Panc1 (cell line): ENCODE results near the gene MDM2. TPM values are rescaled to one million over a fixed set of nuclear protein-coding genes. Genes with fewer than 3 reads are reported as not detected.
"Not testable (repeated sequence)": the region's sequence is repeated elsewhere in the genome, so short reads cannot be mapped to it uniquely, and the experiment has no call there.

Experiments
- ATAC-seq: fragments of 200-7000 bp; cut with Tn5 transposase; 2 replicates; pipeline ENCODE4 v1.9.1; 2020; ENCODE audit warnings: mild to moderate bottlenecking, moderate library complexity
- BruUV-seq: library from RNA; stranded (reverse); fragments of 400-500 nt; replicated peaks from 2 replicates; lab custom pipeline; 2021; lab: Mats Ljungman, UMichigan
- CTCF ChIA-PET: fragments of 300-600 bp; sonication (Branson Sonifier 250); formaldehyde crosslinking; loops from one replicate; lab custom pipeline; 2022; ENCODE audit warnings: antibody characterized with exemption; lab: Charles Lee
- POLR2A ChIA-PET: fragments of 300-600 bp; sonication (Branson Sonifier 250); formaldehyde crosslinking; loops from one replicate; lab custom pipeline; 2022; ENCODE audit warnings: antibody characterized with exemption; lab: Charles Lee
- DNase-seq: peaks from one replicate; pipeline ENCODE4 v3.0.0-alpha.2; 2010; ENCODE audit warnings: low read depth, low spot score
- H3K27ac ChIP-seq: 2 replicates; pipeline ENCODE4 v1.5.1; 2011; ENCODE audit warnings: mild to moderate bottlenecking, low read length, inconsistent platforms
- H3K27me3 ChIP-seq: fragments of 200-500 bp; sonication (Bioruptor generic); 2 replicates; pipeline ENCODE4 v1.6.0; 2014; ENCODE audit warnings: low read length, inconsistent platforms; ENCODE audit not compliant: control insufficient read depth, insufficient read depth
- H3K36me3 ChIP-seq: fragments of 200-500 bp; sonication (Bioruptor generic); 2 replicates; pipeline ENCODE4 v1.5.1; 2014; ENCODE audit warnings: inconsistent platforms, mild to moderate bottlenecking, low read length, moderate library complexity; ENCODE audit not compliant: control insufficient read depth, insufficient read depth
- H3K4me1 ChIP-seq: 2 replicates; pipeline ENCODE4 v1.5.1; 2011; ENCODE audit warnings: inconsistent platforms, mild to moderate bottlenecking, low read length, moderate library complexity; ENCODE audit not compliant: control insufficient read depth, insufficient read depth
- H3K4me3 ChIP-seq, 2 experiments: 2 replicates each; pipeline ENCODE4 v1.5.1; 2011 to 2012; ENCODE audit warnings: low read depth in 2 of 2, low read length in 2 of 2, mild to moderate bottlenecking in 2 of 2, inconsistent platforms in 1 of 2, moderate library complexity in 1 of 2
- H3K9me3 ChIP-seq: fragments of 200-500 bp; sonication (Bioruptor generic); 2 replicates; pipeline ENCODE4 v1.5.1; 2014; ENCODE audit warnings: low read depth, mild to moderate bottlenecking, inconsistent platforms, low read length, moderate library complexity; ENCODE audit not compliant: control insufficient read depth, insufficient read depth
- POLR2AphosphoS5 ChIP-seq: IDR thresholded peaks from 2 replicates; pipeline ENCODE4 v1.6.1; 2012; ENCODE audit warnings: mild to moderate bottlenecking, low read depth, low read length, moderate library complexity
- SIN3A ChIP-seq: IDR thresholded peaks from 2 replicates; pipeline ENCODE4 v1.6.1; 2012; ENCODE audit warnings: low read depth, mild to moderate bottlenecking, low read length, moderate library complexity, borderline replicate concordance; ENCODE audit not compliant: insufficient read depth
- TCF7L2 ChIP-seq: IDR thresholded peaks from 2 replicates; pipeline ENCODE4 v1.6.1; 2011; ENCODE audit warnings: mild to moderate bottlenecking, low read depth, low read length, inconsistent platforms
- in situ Hi-C: cut with HindIII; loops from 2 replicates; pipeline ENCODE4 v1.10.0; 2016; ENCODE audit warnings: low sequenced_read_pairs, low pct_unique_long_range_greater_than_20kb
- intact Hi-C: fragments of 100-400 bp; cut with micrococcal nuclease; formaldehyde crosslinking; loops from one replicate; pipeline ENCODE4 v1.10.0; 2022; ENCODE audit not compliant: unreplicated experiment
- total RNA-seq: library from RNA; stranded (reverse); gene quantifications from one replicate; pipeline ENCODE4 v1.2.1, GENCODE V29; 2021; ENCODE audit not compliant: unreplicated experiment
- TF ChIP-seq, protein P1 (sequence below), 2 experiments: IDR thresholded peaks; 2 replicates each; pipeline ENCODE4 v1.6.1; 2011 to 2012; ENCODE audit warnings: low read depth in 2 of 2, control low read depth in 1 of 2, low read length in 1 of 2, mild to moderate bottlenecking in 1 of 2, moderate library complexity in 1 of 2; ENCODE audit not compliant: insufficient read depth in 1 of 2
- TF ChIP-seq, protein P2 (sequence below): fragments of 450-650 bp; IDR thresholded peaks from 2 replicates; pipeline ENCODE4 v1.5.1; 2017; ENCODE audit warnings: mild to moderate bottlenecking

Gene MDM2
- total RNA-seq, 1 experiment from 2014 or later, result 101 TPM

DNA sequence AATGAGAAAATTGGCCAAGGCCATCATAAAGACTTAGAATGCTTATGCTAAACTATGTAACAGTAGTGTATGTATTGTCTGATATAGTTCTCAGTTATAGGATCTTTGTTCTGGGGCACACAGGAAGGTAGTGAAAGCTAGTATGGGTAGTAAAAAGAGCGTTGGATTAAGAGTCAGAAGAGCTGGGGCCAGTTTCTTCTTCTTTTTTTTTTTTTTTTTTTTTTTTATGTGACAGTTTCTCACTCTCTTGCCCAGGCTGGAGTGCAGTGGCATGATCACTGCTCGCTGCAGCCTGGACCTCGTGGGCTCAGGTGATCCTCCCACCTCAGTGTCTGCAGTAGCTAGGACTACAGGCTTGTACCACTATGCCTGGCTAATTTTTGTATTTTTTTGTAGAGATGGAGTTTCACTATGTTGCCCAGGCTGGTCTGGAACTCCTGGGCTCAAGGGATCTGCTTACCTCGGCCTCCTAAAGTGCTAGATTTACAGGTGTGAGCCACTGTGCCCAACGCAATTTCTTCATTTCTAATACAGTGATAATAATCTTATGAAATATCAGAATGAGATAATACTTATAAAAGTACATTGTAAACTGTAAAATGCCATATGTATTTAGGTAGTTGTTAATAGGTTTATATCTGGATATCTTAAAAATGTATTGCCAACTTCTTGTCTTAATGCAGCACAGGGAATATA lies 7.4 kb downstream of the MDM2 start:
- H3K36me3 ChIP-seq, result peaks cover 59% of the 10 kb centered on the region
- POLR2A ChIA-PET, result interaction anchor here (0.6 kb wide), 1 partner anchor 28 kb away, joined by 7 read pairs; no protein-coding TSS in a partner anchor

DNA sequence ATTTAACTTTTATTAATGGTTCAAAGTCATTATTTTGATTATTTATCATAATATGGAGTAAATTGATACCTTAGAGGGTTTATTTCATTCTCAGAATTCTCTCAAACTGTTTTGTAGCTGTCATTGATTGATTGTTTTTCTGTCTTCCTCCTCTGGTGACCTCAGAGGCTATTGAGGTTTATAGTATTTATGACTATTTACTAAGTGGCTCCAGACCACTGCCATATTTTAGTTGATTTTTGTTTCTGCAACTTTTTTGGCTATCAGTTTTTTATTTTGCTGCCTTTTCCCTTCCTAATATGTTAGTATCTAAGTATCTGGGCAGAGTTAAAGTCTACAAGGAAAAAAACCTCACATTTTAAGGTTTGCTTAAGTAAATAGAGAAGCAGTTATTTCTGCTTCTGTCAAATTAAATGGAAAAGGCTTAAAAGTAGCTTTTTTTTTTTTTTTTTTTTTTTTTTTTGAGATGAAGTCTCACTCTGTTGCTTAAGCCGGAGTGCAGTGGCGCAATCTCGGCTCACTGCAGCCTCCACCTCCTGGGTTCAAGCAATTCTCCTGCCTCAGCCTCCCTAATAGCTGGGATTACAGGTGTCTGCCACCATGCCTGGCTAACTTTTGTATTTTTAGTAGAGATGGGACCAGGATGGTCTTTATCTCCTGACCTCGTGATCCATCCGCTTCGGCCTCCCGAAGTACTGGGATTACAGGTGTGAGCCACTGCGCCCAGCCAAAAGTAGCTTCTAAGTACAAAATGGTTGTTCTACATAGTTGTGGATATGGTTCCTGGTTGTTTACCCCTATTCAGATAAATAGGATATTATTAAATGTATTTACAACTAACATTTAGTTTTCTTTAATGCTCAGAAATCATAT lies 8.2 kb downstream of the MDM2 start:
- DNase-seq (no peak), ATAC-seq (no peak)
- no peak overlapping the region for H3K27ac ChIP-seq
- H3K4me1 ChIP-seq, result peaks cover 8% of the 10 kb centered on the region
- H3K4me3 ChIP-seq, result no peak overlapping the region
- ChIA-PET POLR2A (interaction anchor here (0.6 to 0.7 kb wide), 2 partner anchors 27 to 75 kb away, joined by 7 to 10 read pairs; no protein-coding TSS in a partner anchor), CTCF (no interaction called here)
- intact Hi-C loops, result no loop called here
- TF ChIP-seq SIN3A, result no peak
- TF ChIP-seq TCF7L2, result no peak
- TF ChIP-seq, protein P1, sequence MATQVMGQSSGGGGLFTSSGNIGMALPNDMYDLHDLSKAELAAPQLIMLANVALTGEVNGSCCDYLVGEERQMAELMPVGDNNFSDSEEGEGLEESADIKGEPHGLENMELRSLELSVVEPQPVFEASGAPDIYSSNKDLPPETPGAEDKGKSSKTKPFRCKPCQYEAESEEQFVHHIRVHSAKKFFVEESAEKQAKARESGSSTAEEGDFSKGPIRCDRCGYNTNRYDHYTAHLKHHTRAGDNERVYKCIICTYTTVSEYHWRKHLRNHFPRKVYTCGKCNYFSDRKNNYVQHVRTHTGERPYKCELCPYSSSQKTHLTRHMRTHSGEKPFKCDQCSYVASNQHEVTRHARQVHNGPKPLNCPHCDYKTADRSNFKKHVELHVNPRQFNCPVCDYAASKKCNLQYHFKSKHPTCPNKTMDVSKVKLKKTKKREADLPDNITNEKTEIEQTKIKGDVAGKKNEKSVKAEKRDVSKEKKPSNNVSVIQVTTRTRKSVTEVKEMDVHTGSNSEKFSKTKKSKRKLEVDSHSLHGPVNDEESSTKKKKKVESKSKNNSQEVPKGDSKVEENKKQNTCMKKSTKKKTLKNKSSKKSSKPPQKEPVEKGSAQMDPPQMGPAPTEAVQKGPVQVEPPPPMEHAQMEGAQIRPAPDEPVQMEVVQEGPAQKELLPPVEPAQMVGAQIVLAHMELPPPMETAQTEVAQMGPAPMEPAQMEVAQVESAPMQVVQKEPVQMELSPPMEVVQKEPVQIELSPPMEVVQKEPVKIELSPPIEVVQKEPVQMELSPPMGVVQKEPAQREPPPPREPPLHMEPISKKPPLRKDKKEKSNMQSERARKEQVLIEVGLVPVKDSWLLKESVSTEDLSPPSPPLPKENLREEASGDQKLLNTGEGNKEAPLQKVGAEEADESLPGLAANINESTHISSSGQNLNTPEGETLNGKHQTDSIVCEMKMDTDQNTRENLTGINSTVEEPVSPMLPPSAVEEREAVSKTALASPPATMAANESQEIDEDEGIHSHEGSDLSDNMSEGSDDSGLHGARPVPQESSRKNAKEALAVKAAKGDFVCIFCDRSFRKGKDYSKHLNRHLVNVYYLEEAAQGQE (IDR thresholded peaks at IDR 0.05; ENCODE audit: insufficient read depth in 1 of 2, low read depth in 2 of 2, low read length in 1 of 2), result no peak
- TF ChIP-seq POLR2AphosphoS5, result no peak
- TF ChIP-seq, protein P2, sequence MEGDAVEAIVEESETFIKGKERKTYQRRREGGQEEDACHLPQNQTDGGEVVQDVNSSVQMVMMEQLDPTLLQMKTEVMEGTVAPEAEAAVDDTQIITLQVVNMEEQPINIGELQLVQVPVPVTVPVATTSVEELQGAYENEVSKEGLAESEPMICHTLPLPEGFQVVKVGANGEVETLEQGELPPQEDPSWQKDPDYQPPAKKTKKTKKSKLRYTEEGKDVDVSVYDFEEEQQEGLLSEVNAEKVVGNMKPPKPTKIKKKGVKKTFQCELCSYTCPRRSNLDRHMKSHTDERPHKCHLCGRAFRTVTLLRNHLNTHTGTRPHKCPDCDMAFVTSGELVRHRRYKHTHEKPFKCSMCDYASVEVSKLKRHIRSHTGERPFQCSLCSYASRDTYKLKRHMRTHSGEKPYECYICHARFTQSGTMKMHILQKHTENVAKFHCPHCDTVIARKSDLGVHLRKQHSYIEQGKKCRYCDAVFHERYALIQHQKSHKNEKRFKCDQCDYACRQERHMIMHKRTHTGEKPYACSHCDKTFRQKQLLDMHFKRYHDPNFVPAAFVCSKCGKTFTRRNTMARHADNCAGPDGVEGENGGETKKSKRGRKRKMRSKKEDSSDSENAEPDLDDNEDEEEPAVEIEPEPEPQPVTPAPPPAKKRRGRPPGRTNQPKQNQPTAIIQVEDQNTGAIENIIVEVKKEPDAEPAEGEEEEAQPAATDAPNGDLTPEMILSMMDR, result no peak
- in situ Hi-C loops, result no loop called here
- no peaks in the 10 kb centered on the region for H3K27me3 ChIP-seq
- H3K9me3 ChIP-seq, result no peaks in the 10 kb centered on the region
- peaks cover 61% of the 10 kb centered on the region for H3K36me3 ChIP-seq
- no TSS peak for BruUV-seq

More for the DNA sequence above, 7.4 kb downstream of the MDM2 start:
- BruUV-seq, result no TSS peak
- Histone ChIP-seq H3K27me3 (no peaks in the 10 kb centered on the region), H3K4me3 (no peak overlapping the region), H3K9me3 (no peaks in the 10 kb centered on the region), H3K27ac (no peak overlapping the region), H3K4me1 (peaks cover 8% of the 10 kb centered on the region)
- intact Hi-C loops, result no loop called here
- in situ Hi-C loops, result no loop called here
- ATAC-seq (no peak), DNase-seq (no peak)
- TF ChIP-seq, protein P1 (IDR thresholded peaks at IDR 0.05; ENCODE audit: insufficient read depth in 1 of 2, low read depth in 2 of 2, low read length in 1 of 2), result no peak
- TF ChIP-seq, protein P2, result no peak
- TF ChIP-seq TCF7L2 (no peak), SIN3A (no peak), POLR2AphosphoS5 (no peak)
- CTCF ChIA-PET, result no interaction called here

DNA sequence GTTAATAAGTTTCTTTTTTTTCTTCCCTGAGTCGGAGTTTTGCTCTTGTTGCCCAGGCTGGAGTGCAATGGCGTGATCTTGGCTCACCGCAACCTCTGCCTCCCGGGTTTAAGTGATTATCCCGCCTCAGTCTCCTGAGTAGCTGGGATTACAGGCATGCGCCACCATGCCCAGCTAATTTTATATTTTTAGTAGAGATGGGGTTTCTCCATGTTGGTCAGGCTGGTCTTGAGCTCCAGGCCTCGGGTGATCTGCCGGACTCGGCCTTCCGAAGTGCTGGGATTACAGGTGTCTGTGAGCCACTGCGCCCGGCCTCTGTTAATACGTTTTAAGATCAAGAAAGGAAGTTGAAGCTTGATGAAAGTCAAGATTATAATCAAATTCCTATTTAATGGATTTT lies 11.5 kb downstream of the MDM2 start:
- H3K4me1 ChIP-seq, H3K27me3 ChIP-seq, in situ Hi-C loops, DNase-seq, BruUV-seq, H3K4me3 ChIP-seq, intact Hi-C loops, H3K27ac ChIP-seq, H3K9me3 ChIP-seq, ATAC-seq, CTCF ChIA-PET: not testable (repeated sequence)
- POLR2A ChIA-PET, result interaction anchor here (0.5 kb wide), 1 partner anchor 84 kb away, joined by 3 read pairs; no protein-coding TSS in a partner anchor
- H3K36me3 ChIP-seq, result peaks cover 58% of the 10 kb centered on the region
